MM.1S (cell line): Measurements from ENCODE around the gene ZC3H12C.

ENCODE experiments used
- CTCF ChIP-seq: fragments of 300-600 bp; sonication (generic); IDR thresholded peaks from 2 replicates; pipeline ENCODE4 v1.5.1; 2016; ENCODE audit warnings: antibody characterized with exemption, low read length, mixed read lengths
- EZH2 ChIP-seq: fragments of 300-600 bp; sonication (generic); optimal IDR thresholded peaks from 2 replicates; pipeline ENCODE3; 2017; ENCODE audit warnings: low read depth, mild to moderate bottlenecking, antibody characterized with exemption, low read length, mixed read lengths
- EZH2phosphoT487 ChIP-seq: fragments of 300-600 bp; sonication (generic); IDR thresholded peaks from 2 replicates; pipeline ENCODE4 v1.6.1; 2018; ENCODE audit warnings: antibody characterized with exemption, low read length

GRCh38 chr11:110185121-110185591 lies 92.0 kb downstream of the ZC3H12C start:
- TF ChIP-seq CTCF (no peak), EZH2 (no peak), EZH2phosphoT487 (no peak)
